ENCODE measurements around the gene GPC5. TPM values are rescaled to one million over a fixed set of nuclear protein-coding genes. Genes with fewer than 3 reads are reported as not detected.

GPC5 gene
- total and polyA plus RNA-seq, 4 donors = 0.51 to 22.4 (median 2.0) TPM

GRCh38 chr13:92315265-92315664 lies 916.8 kb downstream of the GPC5 start:
- no peaks in the 10 kb centered on the region for H3K4me1 ChIP-seq (ENCODE audit: control insufficient read depth in 4 of 4, insufficient read depth in 4 of 4, low read length in 3 of 4)
- TF ChIP-seq ZBTB33 (IDR thresholded peaks at IDR 0.05) = no peak
- TF ChIP-seq RXRA (IDR thresholded peaks at IDR 0.05) = no peak
- no peak for TF ChIP-seq SP1 (IDR thresholded peaks at IDR 0.05)
- 85% methylated on average over 2 of the region's 2 CpGs for WGBS
- H3K27ac ChIP-seq (ENCODE audit: low read depth in 1 of 2, low read length in 2 of 2) = no peak overlapping the region
- H3K9me3 ChIP-seq (ENCODE audit: control insufficient read depth in 4 of 4, low read length in 3 of 4) = no peaks in the 10 kb centered on the region
- no peak for DNase-seq (ENCODE audit: low spot score)
- H3K27me3 ChIP-seq (ENCODE audit: control insufficient read depth in 4 of 4, insufficient read depth in 4 of 4, low read length in 3 of 4) = no peaks in the 10 kb centered on the region
- no peak overlapping the region for H3K4me3 ChIP-seq (ENCODE audit: low read depth in 1 of 3, low read length in 3 of 3)
- no peaks in the 10 kb centered on the region for H3K36me3 ChIP-seq (ENCODE audit: control insufficient read depth in 4 of 4, insufficient read depth in 3 of 4, low read depth in 1 of 4, low read length in 3 of 4)
- H3K9ac ChIP-seq (ENCODE audit: low read depth in 1 of 2, low read length in 2 of 2) = no peak overlapping the region

- Histone ChIP-seq H3K27ac (ENCODE audit: low read depth in 1 of 2, low read length in 2 of 2) (no peak overlapping the region), H3K9me3 (ENCODE audit: control insufficient read depth in 4 of 4, low read length in 3 of 4) (no peaks in the 10 kb centered on the region), H3K9ac (ENCODE audit: low read depth in 1 of 2, low read length in 2 of 2) (no peak overlapping the region), H3K27me3 (ENCODE audit: control insufficient read depth in 4 of 4, insufficient read depth in 4 of 4, low read length in 3 of 4) (no peaks in the 10 kb centered on the region), H3K4me3 (ENCODE audit: low read depth in 1 of 3, low read length in 3 of 3) (no peak overlapping the region), H3K36me3 (ENCODE audit: control insufficient read depth in 4 of 4, insufficient read depth in 3 of 4, low read depth in 1 of 4, low read length in 3 of 4) (no peaks in the 10 kb centered on the region), H3K4me1 (ENCODE audit: control insufficient read depth in 4 of 4, insufficient read depth in 4 of 4, low read length in 3 of 4) (no peaks in the 10 kb centered on the region)
- 92% methylated on average over 2 of the region's 2 CpGs for WGBS
- TF ChIP-seq ATF3 (IDR thresholded peaks at IDR 0.05) (no peak), GABPA (IDR thresholded peaks at IDR 0.05 in 1 of 2, conservative IDR thresholded peaks at IDR 0.05 in 1 of 2) (no peak)
- DNase-seq (ENCODE audit: low spot score) = no peak
Observed at GRCh38 chr13:92316030-92316429, 917.6 kb downstream of the GPC5 start.

- TF ChIP-seq MAX (IDR thresholded peaks at IDR 0.05) (no peak), SP1 (IDR thresholded peaks at IDR 0.05) (no peak), ATF3 (IDR thresholded peaks at IDR 0.05) (no peak), JUND (IDR thresholded peaks at IDR 0.05) (no peak), NR2F2 (IDR thresholded peaks at IDR 0.05) (no peak), YY1 (IDR thresholded peaks at IDR 0.05) (no peak), RAD21 (IDR thresholded peaks at IDR 0.05) (no peak), FOXA2 (IDR thresholded peaks at IDR 0.05) (no peak), HNF4G (IDR thresholded peaks at IDR 0.05) (no peak), CTCF (IDR thresholded peaks at IDR 0.05; ENCODE audit: low read depth, low read length, missing input control) (no peak), HNF4A (conservative IDR thresholded peaks at IDR 0.05) (no peak), ZBTB33 (IDR thresholded peaks at IDR 0.05) (no peak), REST (IDR thresholded peaks at IDR 0.05) (no peak), GABPA (IDR thresholded peaks at IDR 0.05 in 1 of 2, conservative IDR thresholded peaks at IDR 0.05 in 1 of 2) (no peak), TAF1 (conservative IDR thresholded peaks at IDR 0.05) (no peak), EGR1 (IDR thresholded peaks at IDR 0.05; ENCODE audit: low read depth in 2 of 2) (no peak), FOXA1 (IDR thresholded peaks at IDR 0.05) (no peak), RXRA (IDR thresholded peaks at IDR 0.05) (no peak)
- DNase-seq (ENCODE audit: low spot score) = no peak
- no peaks in the 10 kb centered on the region for H3K27me3 ChIP-seq (ENCODE audit: control insufficient read depth in 4 of 4, insufficient read depth in 4 of 4, low read length in 3 of 4)
- H3K27ac ChIP-seq (ENCODE audit: low read depth in 1 of 2, low read length in 2 of 2) = no peak overlapping the region
- 71% methylated on average over 2 of the region's 2 CpGs for WGBS
- no peak overlapping the region for H3K4me3 ChIP-seq (ENCODE audit: low read depth in 1 of 3, low read length in 3 of 3)
- H3K9me3 ChIP-seq (ENCODE audit: control insufficient read depth in 4 of 4, low read length in 3 of 4) = no peaks in the 10 kb centered on the region
- no peak overlapping the region for H3K9ac ChIP-seq (ENCODE audit: low read depth in 1 of 2, low read length in 2 of 2)
- no peaks in the 10 kb centered on the region for H3K36me3 ChIP-seq (ENCODE audit: control insufficient read depth in 4 of 4, insufficient read depth in 3 of 4, low read depth in 1 of 4, low read length in 3 of 4)
- H3K4me1 ChIP-seq (ENCODE audit: control insufficient read depth in 4 of 4, insufficient read depth in 4 of 4, low read length in 3 of 4) = no peaks in the 10 kb centered on the region
Observed at GRCh38 chr13:92317066-92317465, 918.6 kb downstream of the GPC5 start.
